ENCODE measurements around the gene USP43. TPM values are rescaled to one million over a fixed set of nuclear protein-coding genes. Genes with fewer than 3 reads are reported as not detected.
A peak's percentile ranks its signal among the peaks of the same experiment; 100 is the strongest.
"Not testable (repeated sequence)": the region's sequence is repeated elsewhere in the genome, so short reads cannot be mapped to it uniquely, and the experiment has no call there.

USP43 gene
- total RNA-seq (1 to 10 TPM; 5.3 to 9.8 TPM), polyA plus RNA-seq (1 to 10 TPM; 2.9 to 3.3 TPM)
- long read RNA-seq, donor 1 = 0 reads
- long read RNA-seq, donor 2 = 0 reads
- long read RNA-seq, donor 3 = 0 reads
- long read RNA-seq, donor 4 = 0 reads
- long read RNA-seq, donor 5 = 0 reads

- 0 to 1% methylated on average over 34 to 72 of the region's 72 CpGs for WGBS, 2 donors
- Histone ChIP-seq H3K36me3 (ENCODE audit: control insufficient read depth in 4 of 4, insufficient read depth in 4 of 4, low read length in 4 of 4) (no peaks in the 10 kb centered on the region), H3K4me1 (ENCODE audit: control insufficient read depth in 5 of 5, insufficient read depth in 5 of 5, low read length in 5 of 5) (peaks cover 0 to 14% (median 3%) of the 10 kb centered on the region in 5 donors), H3K9ac (ENCODE audit: insufficient read depth in 1 of 2, low read length in 2 of 2) (peak within 1 kb of the TSS; percentile 30 to 70), H3K27ac (ENCODE audit: low read depth in 1 of 2, low read length in 1 of 2) (peak within 1 kb of the TSS in 1 of 2 donors; percentile 92), H3K27me3 (ENCODE audit: control insufficient read depth in 3 of 3, insufficient read depth in 3 of 3, low read length in 2 of 3) (peaks cover 6 to 46% (median 29%) of the 10 kb centered on the region in 3 donors), H3K9me3 (ENCODE audit: control insufficient read depth in 4 of 4, insufficient read depth in 3 of 4, low read length in 3 of 4) (peaks cover 0 to 2% (median 0%) of the 10 kb centered on the region in 4 donors), H3K4me3 (peak within 1 kb of the TSS; percentile 45)
- ATAC-seq (ENCODE audit: insufficient read depth, low FRiP score) (peak; percentile 84), DNase-seq (peak; percentile 45 to 53 (median 50))
- no peak for TF ChIP-seq CTCF (IDR thresholded peaks at IDR 0.05; ENCODE audit: control extremely low read depth, extremely low read depth)
Observed at GRCh38 chr17:9644910-9645751, at the start of gene USP43. Gene USP43, plus strand, starts transcription at chr17:9645517. Its CDS starts 116 bp downstream, at chr17:9645633.

DNA sequence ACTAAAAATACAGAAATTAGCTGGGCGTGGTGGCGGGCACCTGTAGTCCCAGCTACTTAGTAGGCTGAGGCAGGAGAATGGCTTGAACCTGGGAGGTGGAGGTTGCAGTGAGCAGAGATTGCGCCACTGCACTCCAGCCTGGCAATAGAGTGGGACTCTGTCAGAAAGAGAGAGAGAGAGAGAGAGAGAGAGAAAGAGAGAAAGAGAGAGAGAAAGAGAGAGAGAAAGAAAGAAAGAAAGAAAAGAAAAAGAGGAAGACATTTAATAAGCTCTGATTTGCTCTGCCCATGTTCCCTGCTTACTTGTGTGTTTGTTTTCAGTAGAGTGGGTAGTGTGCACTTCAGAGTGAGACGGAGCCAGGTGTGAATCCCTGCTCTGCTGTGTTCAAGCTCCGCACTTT, 47.7 kb upstream of the USP43 start:
- ATAC-seq (ENCODE audit: insufficient read depth, low FRiP score) = not testable (repeated sequence)
- 91 to 94% methylated on average over 5 of the region's 5 CpGs for WGBS, 2 donors

GRCh38 chr17:9598661-9599060, 46.7 kb upstream of the USP43 start:
- Histone ChIP-seq H3K27me3 (ENCODE audit: control insufficient read depth in 3 of 3, insufficient read depth in 3 of 3, low read length in 2 of 3) (no peaks in the 10 kb centered on the region), H3K4me3 (no peak overlapping the region), H3K9ac (ENCODE audit: insufficient read depth in 1 of 2, low read length in 2 of 2) (no peak overlapping the region), H3K4me1 (ENCODE audit: control insufficient read depth in 5 of 5, insufficient read depth in 5 of 5, low read length in 5 of 5) (no peaks in the 10 kb centered on the region), H3K36me3 (ENCODE audit: control insufficient read depth in 4 of 4, insufficient read depth in 4 of 4, low read length in 4 of 4) (no peaks in the 10 kb centered on the region), H3K27ac (ENCODE audit: low read depth in 1 of 2, low read length in 1 of 2) (no peak overlapping the region), H3K9me3 (ENCODE audit: control insufficient read depth in 4 of 4, insufficient read depth in 3 of 4, low read length in 3 of 4) (no peaks in the 10 kb centered on the region)
- no peak for DNase-seq
- ATAC-seq (ENCODE audit: insufficient read depth, low FRiP score) = no peak
- 91 to 95% methylated on average over 4 of the region's 4 CpGs for WGBS, 2 donors
- no peak for TF ChIP-seq CTCF (IDR thresholded peaks at IDR 0.05; ENCODE audit: control extremely low read depth, extremely low read depth)

More for the DNA sequence above, 47.7 kb upstream of the USP43 start:
- H3K4me3 ChIP-seq; DNase-seq; H3K4me1 ChIP-seq (ENCODE audit: control insufficient read depth in 5 of 5, insufficient read depth in 5 of 5, low read length in 5 of 5); H3K27me3 ChIP-seq (ENCODE audit: control insufficient read depth in 3 of 3, insufficient read depth in 3 of 3, low read length in 2 of 3); H3K36me3 ChIP-seq (ENCODE audit: control insufficient read depth in 4 of 4, insufficient read depth in 4 of 4, low read length in 4 of 4); H3K9me3 ChIP-seq (ENCODE audit: control insufficient read depth in 4 of 4, insufficient read depth in 3 of 4, low read length in 3 of 4); H3K9ac ChIP-seq (ENCODE audit: insufficient read depth in 1 of 2, low read length in 2 of 2); H3K27ac ChIP-seq (ENCODE audit: low read depth in 1 of 2, low read length in 1 of 2): not testable (repeated sequence)

- H3K9me3 ChIP-seq (ENCODE audit: control insufficient read depth in 4 of 4, insufficient read depth in 3 of 4, low read length in 3 of 4); H3K4me3 ChIP-seq; H3K27me3 ChIP-seq (ENCODE audit: control insufficient read depth in 3 of 3, insufficient read depth in 3 of 3, low read length in 2 of 3); H3K36me3 ChIP-seq (ENCODE audit: control insufficient read depth in 4 of 4, insufficient read depth in 4 of 4, low read length in 4 of 4); ATAC-seq (ENCODE audit: insufficient read depth, low FRiP score); H3K27ac ChIP-seq (ENCODE audit: low read depth in 1 of 2, low read length in 1 of 2); H3K9ac ChIP-seq (ENCODE audit: insufficient read depth in 1 of 2, low read length in 2 of 2); H3K4me1 ChIP-seq (ENCODE audit: control insufficient read depth in 5 of 5, insufficient read depth in 5 of 5, low read length in 5 of 5); DNase-seq: not testable (repeated sequence)
- WGBS, 2 donors = 90 to 93% methylated on average over 5 of the region's 5 CpGs
Observed at GRCh38 chr17:9604583-9604982, 40.7 kb upstream of the USP43 start.

Data from lung (tissue), 16 donors.